Neural progenitor cell (in vitro differentiated cells): Measurements from ENCODE around the gene PDE3B. TPM values are rescaled to one million over a fixed set of nuclear protein-coding genes. Genes with fewer than 3 reads are reported as not detected.
"Not testable (repeated sequence)": the region's sequence is repeated elsewhere in the genome, so short reads cannot be mapped to it uniquely, and the experiment has no call there.

Experiments used
- DNase-seq: peaks from one replicate; pipeline ENCODE4 v3.0.0-alpha.2; 2016; ENCODE audit warnings: low spot score
- H2AFZ ChIP-seq: fragments of 200-600 bp; sonication (generic); replicated peaks from 2 replicates; pipeline ENCODE4 v1.6.1; 2016; ENCODE audit warnings: antibody characterized with exemption
- H3F3A ChIP-seq: fragments of 200-600 bp; sonication (generic); 2 replicates; pipeline ENCODE4 v1.6.1; 2016; ENCODE audit warnings: antibody characterized with exemption, low read depth
- H3K27ac ChIP-seq: fragments of 200-600 bp; sonication (generic); 2 replicates; pipeline ENCODE4 v1.5.1; 2016; ENCODE audit warnings: mild to moderate bottlenecking
- H3K27me3 ChIP-seq: fragments of 200-600 bp; sonication (generic); 2 replicates; pipeline ENCODE4 v1.6.1; 2016; ENCODE audit warnings: mild to moderate bottlenecking, moderate library complexity
- H3K36me3 ChIP-seq: fragments of 200-600 bp; sonication (generic); 2 replicates; pipeline ENCODE4 v1.5.1; 2016
- H3K4me1 ChIP-seq: fragments of 200-600 bp; sonication (generic); 2 replicates; pipeline ENCODE4 v1.6.1; 2016; ENCODE audit warnings: mixed run types
- H3K4me2 ChIP-seq: fragments of 200-600 bp; sonication (generic); 2 replicates; pipeline ENCODE4 v1.6.1; 2016
- H3K4me3 ChIP-seq: fragments of 200-600 bp; sonication (generic); 2 replicates; pipeline ENCODE4 v1.5.1; 2016
- H3K79me2 ChIP-seq: fragments of 200-600 bp; sonication (generic); 2 replicates; pipeline ENCODE4 v1.6.1; 2016; ENCODE audit warnings: low read depth
- H3K9ac ChIP-seq: fragments of 200-600 bp; sonication (generic); 2 replicates; pipeline ENCODE4 v1.6.1; 2016
- H3K9me3 ChIP-seq: fragments of 200-600 bp; sonication (generic); 2 replicates; pipeline ENCODE4 v1.5.1; 2016; ENCODE audit warnings: low read depth
- H4K20me1 ChIP-seq: fragments of 200-600 bp; sonication (generic); 2 replicates; pipeline ENCODE4 v1.6.1; 2016; ENCODE audit warnings: low read depth
- H3K27ac Mint-ChIP-seq: 3 replicates; pipeline ENCODE4 v1.8.0; 2021; ENCODE audit warnings: mixed read lengths
- H3K27me3 Mint-ChIP-seq: 2 replicates; pipeline ENCODE4 v1.8.0; 2022; ENCODE audit warnings: low read depth, mild to moderate bottlenecking, inconsistent platforms, moderate library complexity, mixed read lengths; ENCODE audit not compliant: insufficient read depth
- H3K36me3 Mint-ChIP-seq: 3 replicates; pipeline ENCODE4 v1.8.0; 2021; ENCODE audit warnings: mixed read lengths
- H3K4me1 Mint-ChIP-seq: 3 replicates; pipeline ENCODE4 v1.8.0; 2021; ENCODE audit warnings: mixed read lengths
- H3K4me3 Mint-ChIP-seq: 3 replicates; pipeline ENCODE4 v1.8.0; 2021; ENCODE audit warnings: mild to moderate bottlenecking, moderate library complexity, mixed read lengths
- H3K9me3 Mint-ChIP-seq: 3 replicates; pipeline ENCODE4 v1.8.0; 2020; ENCODE audit warnings: mixed read lengths
- CTCF ChIP-seq: fragments of 200-600 bp; sonication (generic); IDR thresholded peaks from 2 replicates; pipeline ENCODE4 v1.5.1; 2017; ENCODE audit warnings: antibody characterized with exemption, mild to moderate bottlenecking
- EZH2 ChIP-seq: fragments of 200-600 bp; sonication (generic); IDR thresholded peaks from 2 replicates; pipeline ENCODE4 v1.6.1; 2017; ENCODE audit warnings: antibody characterized with exemption, mild to moderate bottlenecking, moderate library complexity
- EZH2phosphoT487 ChIP-seq: fragments of 200-600 bp; sonication (generic); IDR thresholded peaks from 2 replicates; pipeline ENCODE4 v1.6.1; 2017; ENCODE audit warnings: antibody characterized with exemption
- total RNA-seq: library from RNA; depleted of rRNA; stranded (reverse); fragments of >200 nt; gene quantifications from 2 replicates; pipeline ENCODE4 v1.2.3, GENCODE V29; 2015; ENCODE audit warnings: low replicate concordance

PDE3B gene
- total RNA-seq, 1 donor from 2014 or later: 14.3 TPM

GRCh38 chr11:14773755-14774154 lies 130.2 kb downstream of the PDE3B start:
- Mint-ChIP-seq H3K4me1 (no peaks in the 10 kb centered on the region), H3K27me3 (no peaks in the 10 kb centered on the region), H3K4me3 (no peak overlapping the region), H3K9me3 (peaks cover 3% of the 10 kb centered on the region), H3K27ac (no peak overlapping the region), H3K36me3 (peaks cover 5% of the 10 kb centered on the region)
- Histone ChIP-seq H3K4me2 (no peak overlapping the region), H2AFZ (no peak overlapping the region), H3K27me3 (no peaks in the 10 kb centered on the region), H3K9ac (no peak overlapping the region), H3K27ac (no peak overlapping the region), H3F3A (no peaks in the 10 kb centered on the region), H3K4me1 (no peaks in the 10 kb centered on the region), H4K20me1 (no peaks in the 10 kb centered on the region), H3K9me3 (no peaks in the 10 kb centered on the region), H3K79me2 (no peaks in the 10 kb centered on the region), H3K4me3 (no peak overlapping the region), H3K36me3 (no peaks in the 10 kb centered on the region)
- peak; percentile 36 for DNase-seq
- TF ChIP-seq CTCF (peak; percentile 59), EZH2 (no peak), EZH2phosphoT487 (no peak)

GRCh38 chr11:14774721-14775120 lies 131.1 kb downstream of the PDE3B start:
- Histone ChIP-seq H3F3A (no peaks in the 10 kb centered on the region), H3K4me1 (no peaks in the 10 kb centered on the region), H3K36me3 (no peaks in the 10 kb centered on the region), H3K27ac (no peak overlapping the region), H3K79me2 (no peaks in the 10 kb centered on the region), H3K9ac (no peak overlapping the region), H3K9me3 (no peaks in the 10 kb centered on the region), H3K4me3 (no peak overlapping the region), H2AFZ (no peak overlapping the region), H4K20me1 (no peaks in the 10 kb centered on the region), H3K4me2 (no peak overlapping the region), H3K27me3 (no peaks in the 10 kb centered on the region)
- H3K4me1 Mint-ChIP-seq: no peaks in the 10 kb centered on the region
- H3K27ac Mint-ChIP-seq: no peak overlapping the region
- peaks cover 5% of the 10 kb centered on the region for H3K36me3 Mint-ChIP-seq
- TF ChIP-seq EZH2 (no peak), CTCF (no peak), EZH2phosphoT487 (no peak)
- peaks cover 3% of the 10 kb centered on the region for H3K9me3 Mint-ChIP-seq
- no peak overlapping the region for H3K4me3 Mint-ChIP-seq
- no peak for DNase-seq
- H3K27me3 Mint-ChIP-seq: no peaks in the 10 kb centered on the region

GRCh38 chr11:14775897-14776296 lies 132.3 kb downstream of the PDE3B start:
- H3K4me2 ChIP-seq: no peak overlapping the region
- no peak for DNase-seq
- Mint-ChIP-seq H3K4me3 (no peak overlapping the region), H3K27me3 (no peaks in the 10 kb centered on the region), H3K4me1 (no peaks in the 10 kb centered on the region), H3K27ac (no peak overlapping the region), H3K36me3 (peaks cover 5% of the 10 kb centered on the region), H3K9me3 (peaks cover 3% of the 10 kb centered on the region)
- H3K79me2 ChIP-seq: no peaks in the 10 kb centered on the region
- H3K9ac ChIP-seq: no peak overlapping the region
- H2AFZ ChIP-seq: no peak overlapping the region
- no peaks in the 10 kb centered on the region for H3F3A ChIP-seq
- no peaks in the 10 kb centered on the region for H4K20me1 ChIP-seq
- H3K36me3 ChIP-seq: no peaks in the 10 kb centered on the region
- H3K4me1 ChIP-seq: no peaks in the 10 kb centered on the region
- TF ChIP-seq EZH2 (no peak), EZH2phosphoT487 (no peak), CTCF (no peak)
- no peak overlapping the region for H3K4me3 ChIP-seq
- H3K27me3 ChIP-seq: no peaks in the 10 kb centered on the region
- no peak overlapping the region for H3K27ac ChIP-seq
- no peaks in the 10 kb centered on the region for H3K9me3 ChIP-seq

- not testable (repeated sequence) for H3K27ac Mint-ChIP-seq, H3K9ac ChIP-seq, H3K79me2 ChIP-seq, H4K20me1 ChIP-seq, DNase-seq, H3K4me3 ChIP-seq, H3K27me3 Mint-ChIP-seq, H3K27ac ChIP-seq, H3K4me3 Mint-ChIP-seq, H3K4me1 ChIP-seq, H3K9me3 ChIP-seq, H2AFZ ChIP-seq, H3K36me3 Mint-ChIP-seq, H3K36me3 ChIP-seq, H3F3A ChIP-seq, H3K27me3 ChIP-seq, H3K4me2 ChIP-seq, H3K4me1 Mint-ChIP-seq
- peaks cover 13% of the 10 kb centered on the region for H3K9me3 Mint-ChIP-seq
These were observed 134.9 kb downstream of the PDE3B start for GRCh38 chr11:14778460-14778859.
